Thyroid gland (tissue), 4 donors: ENCODE measurements around the gene NT5C3B.

Source experiments
- CTCF ChIP-seq, 6 experiments: fragments of 200-600 bp in 3 of 6; fragments of 450-650 bp in 3 of 6; sonication (generic) in 3 of 6; IDR thresholded peaks; one replicate each; pipeline ENCODE4 v1.5.1; 2016 to 2019; ENCODE audit warnings: antibody characterized with exemption in 6 of 6, mild to moderate bottlenecking in 2 of 6, inconsistent platforms in 1 of 6, moderate library complexity in 1 of 6
- POLR2A ChIP-seq, 2 donors: fragments of 450-650 bp; IDR thresholded peaks; one replicate each; pipeline ENCODE4 v1.6.1; 2017; ENCODE audit warnings: antibody characterized with exemption in 2 of 2, mild to moderate bottlenecking in 2 of 2, moderate library complexity in 1 of 2

DNA sequence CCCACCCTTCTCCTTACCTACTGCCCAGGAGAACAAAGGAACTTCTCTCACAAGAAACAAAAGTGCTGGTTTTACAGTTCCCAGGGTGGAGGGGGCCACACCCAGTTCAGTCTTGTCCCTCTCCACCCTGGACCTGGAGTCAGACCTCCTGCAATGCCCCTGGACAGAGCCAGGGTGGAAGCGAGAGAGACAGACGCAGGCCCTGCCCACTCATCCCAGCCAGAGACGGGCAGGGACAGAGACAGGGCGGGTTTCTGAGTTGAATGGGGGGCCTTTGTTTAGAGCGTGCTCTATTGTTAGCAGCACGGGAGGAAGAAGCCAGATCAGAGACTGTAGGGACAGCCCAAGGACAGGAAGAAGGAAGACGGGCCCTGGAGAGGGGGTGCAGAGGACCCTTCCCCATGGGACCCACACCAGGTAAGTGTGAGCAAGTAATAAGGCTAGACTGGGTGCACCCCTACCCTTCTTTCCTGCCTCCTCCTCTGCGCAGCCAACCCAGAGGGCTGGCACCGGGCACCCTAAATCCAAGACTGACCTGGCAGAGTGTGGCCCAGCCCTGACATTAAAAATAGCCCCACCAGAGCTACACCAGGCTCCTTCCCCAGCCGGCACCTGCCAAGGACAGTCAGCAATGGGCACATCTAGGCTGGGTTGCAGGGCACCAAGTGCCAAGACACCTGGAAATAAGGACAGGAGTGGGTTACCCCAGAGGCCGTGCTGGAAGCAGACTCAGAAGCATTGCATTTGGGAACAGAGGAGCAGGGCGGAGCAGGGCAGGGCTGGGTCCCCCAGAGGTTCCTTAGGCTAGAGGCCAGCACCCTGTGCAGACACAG, 60.4 kb downstream of the NT5C3B start:
- TF ChIP-seq CTCF (IDR thresholded peaks at IDR 0.05) (no peak), POLR2A (IDR thresholded peaks at IDR 0.05) (no peak)
